HepG2 (cell line): ENCODE results near the gene UGP2. TPM values are rescaled to one million over a fixed set of nuclear protein-coding genes. Genes with fewer than 3 reads are reported as not detected.

Source experiments
- ETV5 ChIP-seq: IDR thresholded peaks from 2 replicates; pipeline ENCODE4 v1.6.1; 2018; ENCODE audit warnings: missing biosample characterization, missing genetic modification reagents, inconsistent platforms, borderline replicate concordance
- FOXJ3 ChIP-seq: sonication (generic); formaldehyde crosslinking; IDR thresholded peaks from 2 replicates; pipeline ENCODE4 v1.4.0; 2020; ENCODE audit warnings: missing genetic modification reagents, mild to moderate bottlenecking, borderline replicate concordance
- PAF1 ChIP-seq: IDR thresholded peaks from 2 replicates; pipeline ENCODE4 v1.6.1; 2016; ENCODE audit warnings: missing genetic modification reagents, missing compliant biosample characterization
- ZNF30 ChIP-seq: sonication (generic); formaldehyde crosslinking; IDR thresholded peaks from 2 replicates; pipeline ENCODE4 v1.5.0; 2020; ENCODE audit warnings: mild to moderate bottlenecking, missing genetic modification reagents
- ZNF674 ChIP-seq: sonication (generic); formaldehyde crosslinking; IDR thresholded peaks from 2 replicates; pipeline ENCODE4 v1.5.0; 2020; ENCODE audit warnings: low read depth, mild to moderate bottlenecking, missing genetic modification reagents
- ZSCAN31 ChIP-seq: sonication (generic); formaldehyde crosslinking; IDR thresholded peaks from 2 replicates; pipeline ENCODE4 v1.5.0; 2020; ENCODE audit warnings: low read depth, mild to moderate bottlenecking, missing genetic modification reagents
- polyA plus RNA-seq, 8 experiments: library from polyadenylated mRNA; depleted of rRNA in 3 of 8; stranded (reverse) in 7 of 8; unstranded in 1 of 8; fragments of >200 nt; fragmentation: Illumina TruSeq in 4 of 8; extraction: Trizol in 4 of 8; gene quantifications; 2 replicates each; pipeline versions ENCODE4 v1.2.1 to v1.2.3, GENCODE V29; 2011 to 2016; ENCODE audit warnings: low read depth in 4 of 8, missing spikeins in 1 of 8, mixed read lengths in 1 of 8; ENCODE audit not compliant: insufficient read depth in 1 of 8
- total RNA-seq, 5 experiments: library from RNA; depleted of rRNA; stranded (reverse); fragments of >200 nt; fragmentation: Illumina TruSeq; extraction: Trizol; gene quantifications; 2 replicates each; pipeline ENCODE4 v1.2.3, GENCODE V29; 2016; ENCODE audit warnings: low read depth in 1 of 5
- TF ChIP-seq, protein P1 (sequence below), 2 experiments: sonication (generic) in 1 of 2; formaldehyde crosslinking in 1 of 2; IDR thresholded peaks; 2 replicates each; pipeline versions ENCODE4 v1.6.1 to v1.9.0; 2014 to 2022; ENCODE audit warnings: antibody characterized with exemption in 1 of 2, borderline replicate concordance in 1 of 2, inconsistent platforms in 1 of 2, low read depth in 1 of 2, missing genetic modification reagents in 1 of 2
- TF ChIP-seq, protein P2 (sequence below): sonication (generic); formaldehyde crosslinking; IDR thresholded peaks from 2 replicates; pipeline ENCODE4 v1.4.0; 2020; ENCODE audit warnings: missing genetic modification reagents
- TF ChIP-seq, protein P3 (sequence below): sonication (generic); formaldehyde crosslinking; IDR thresholded peaks from 2 replicates; pipeline ENCODE4 v1.4.0; 2020; ENCODE audit warnings: missing genetic modification reagents
- TF ChIP-seq, protein P4 (sequence below): sonication (generic); formaldehyde crosslinking; IDR thresholded peaks from 2 replicates; pipeline ENCODE4 v1.4.0; 2020; ENCODE audit warnings: mild to moderate bottlenecking, missing genetic modification reagents
- TF ChIP-seq, protein P5 (sequence below): sonication (generic); formaldehyde crosslinking; conservative IDR thresholded peaks from 2 replicates; pipeline ENCODE4 v1.8.0; 2022; ENCODE audit warnings: low read depth, missing genetic modification reagents

UGP2 gene
- total and polyA plus RNA-seq, 2 of the 13 experiments (the other 11 are each of a cell fraction or from before 2014, with no cell fraction given): 96.0 to 134 TPM

DNA sequence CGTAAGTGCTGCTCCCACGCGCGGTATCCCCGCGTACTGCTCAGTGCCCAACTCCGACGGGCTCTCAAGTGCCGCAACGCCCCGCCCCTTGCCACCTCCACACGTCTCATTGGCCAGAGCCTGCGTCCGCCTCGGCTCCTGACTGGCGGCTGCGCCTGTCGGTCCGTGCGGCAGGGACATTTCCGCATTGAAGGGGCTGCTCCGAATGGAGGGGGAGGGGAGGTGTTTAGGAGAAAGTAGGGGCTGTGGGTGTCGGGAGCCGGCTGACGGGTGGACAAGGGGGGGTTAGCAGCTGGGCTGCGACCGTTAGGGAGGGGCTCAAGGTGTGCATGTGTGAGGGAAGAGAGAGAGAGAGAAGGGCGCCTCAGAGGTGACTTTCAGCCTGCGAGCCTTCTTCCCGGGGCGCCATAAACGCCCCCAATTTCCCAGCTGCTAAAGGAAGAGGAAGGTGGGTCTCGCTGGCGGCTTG is 877 bp upstream of the UGP2 start (continued):
- TF ChIP-seq, protein P1, sequence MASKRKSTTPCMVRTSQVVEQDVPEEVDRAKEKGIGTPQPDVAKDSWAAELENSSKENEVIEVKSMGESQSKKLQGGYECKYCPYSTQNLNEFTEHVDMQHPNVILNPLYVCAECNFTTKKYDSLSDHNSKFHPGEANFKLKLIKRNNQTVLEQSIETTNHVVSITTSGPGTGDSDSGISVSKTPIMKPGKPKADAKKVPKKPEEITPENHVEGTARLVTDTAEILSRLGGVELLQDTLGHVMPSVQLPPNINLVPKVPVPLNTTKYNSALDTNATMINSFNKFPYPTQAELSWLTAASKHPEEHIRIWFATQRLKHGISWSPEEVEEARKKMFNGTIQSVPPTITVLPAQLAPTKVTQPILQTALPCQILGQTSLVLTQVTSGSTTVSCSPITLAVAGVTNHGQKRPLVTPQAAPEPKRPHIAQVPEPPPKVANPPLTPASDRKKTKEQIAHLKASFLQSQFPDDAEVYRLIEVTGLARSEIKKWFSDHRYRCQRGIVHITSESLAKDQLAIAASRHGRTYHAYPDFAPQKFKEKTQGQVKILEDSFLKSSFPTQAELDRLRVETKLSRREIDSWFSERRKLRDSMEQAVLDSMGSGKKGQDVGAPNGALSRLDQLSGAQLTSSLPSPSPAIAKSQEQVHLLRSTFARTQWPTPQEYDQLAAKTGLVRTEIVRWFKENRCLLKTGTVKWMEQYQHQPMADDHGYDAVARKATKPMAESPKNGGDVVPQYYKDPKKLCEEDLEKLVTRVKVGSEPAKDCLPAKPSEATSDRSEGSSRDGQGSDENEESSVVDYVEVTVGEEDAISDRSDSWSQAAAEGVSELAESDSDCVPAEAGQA (IDR thresholded peaks at IDR 0.05; ENCODE audit: low read depth): 0 out of 2 replicates have a peak, but pooled peaks have one; percentile 51
- TF ChIP-seq, protein P1 (CRISPR knock-in tag; IDR thresholded peaks at IDR 0.05; ENCODE audit: borderline replicate concordance): no peak; the same call in 1 of the 2 replicates
- peak; percentile 78; the same call in 1 of the 2 replicates for TF ChIP-seq ZNF674
- TF ChIP-seq ETV5 (CRISPR knock-in tag): peak; percentile 36; the same call in 1 of the 2 replicates
- TF ChIP-seq, protein P2, sequence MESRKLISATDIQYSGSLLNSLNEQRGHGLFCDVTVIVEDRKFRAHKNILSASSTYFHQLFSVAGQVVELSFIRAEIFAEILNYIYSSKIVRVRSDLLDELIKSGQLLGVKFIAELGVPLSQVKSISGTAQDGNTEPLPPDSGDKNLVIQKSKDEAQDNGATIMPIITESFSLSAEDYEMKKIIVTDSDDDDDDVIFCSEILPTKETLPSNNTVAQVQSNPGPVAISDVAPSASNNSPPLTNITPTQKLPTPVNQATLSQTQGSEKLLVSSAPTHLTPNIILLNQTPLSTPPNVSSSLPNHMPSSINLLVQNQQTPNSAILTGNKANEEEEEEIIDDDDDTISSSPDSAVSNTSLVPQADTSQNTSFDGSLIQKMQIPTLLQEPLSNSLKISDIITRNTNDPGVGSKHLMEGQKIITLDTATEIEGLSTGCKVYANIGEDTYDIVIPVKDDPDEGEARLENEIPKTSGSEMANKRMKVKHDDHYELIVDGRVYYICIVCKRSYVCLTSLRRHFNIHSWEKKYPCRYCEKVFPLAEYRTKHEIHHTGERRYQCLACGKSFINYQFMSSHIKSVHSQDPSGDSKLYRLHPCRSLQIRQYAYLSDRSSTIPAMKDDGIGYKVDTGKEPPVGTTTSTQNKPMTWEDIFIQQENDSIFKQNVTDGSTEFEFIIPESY (CRISPR knock-in tag): peak; percentile 6; the same call in 1 of the 2 replicates
- TF ChIP-seq ZSCAN31: peak; percentile 95; the same call in 1 of the 2 replicates
- TF ChIP-seq, protein P3, sequence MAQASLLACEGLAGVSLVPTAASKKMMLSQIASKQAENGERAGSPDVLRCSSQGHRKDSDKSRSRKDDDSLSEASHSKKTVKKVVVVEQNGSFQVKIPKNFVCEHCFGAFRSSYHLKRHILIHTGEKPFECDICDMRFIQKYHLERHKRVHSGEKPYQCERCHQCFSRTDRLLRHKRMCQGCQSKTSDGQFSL (CRISPR knock-in tag): peak; percentile 76; the same call in 1 of the 2 replicates
- no peak for TF ChIP-seq FOXJ3 (CRISPR knock-in tag)
- TF ChIP-seq PAF1: no peak
- TF ChIP-seq, protein P4, sequence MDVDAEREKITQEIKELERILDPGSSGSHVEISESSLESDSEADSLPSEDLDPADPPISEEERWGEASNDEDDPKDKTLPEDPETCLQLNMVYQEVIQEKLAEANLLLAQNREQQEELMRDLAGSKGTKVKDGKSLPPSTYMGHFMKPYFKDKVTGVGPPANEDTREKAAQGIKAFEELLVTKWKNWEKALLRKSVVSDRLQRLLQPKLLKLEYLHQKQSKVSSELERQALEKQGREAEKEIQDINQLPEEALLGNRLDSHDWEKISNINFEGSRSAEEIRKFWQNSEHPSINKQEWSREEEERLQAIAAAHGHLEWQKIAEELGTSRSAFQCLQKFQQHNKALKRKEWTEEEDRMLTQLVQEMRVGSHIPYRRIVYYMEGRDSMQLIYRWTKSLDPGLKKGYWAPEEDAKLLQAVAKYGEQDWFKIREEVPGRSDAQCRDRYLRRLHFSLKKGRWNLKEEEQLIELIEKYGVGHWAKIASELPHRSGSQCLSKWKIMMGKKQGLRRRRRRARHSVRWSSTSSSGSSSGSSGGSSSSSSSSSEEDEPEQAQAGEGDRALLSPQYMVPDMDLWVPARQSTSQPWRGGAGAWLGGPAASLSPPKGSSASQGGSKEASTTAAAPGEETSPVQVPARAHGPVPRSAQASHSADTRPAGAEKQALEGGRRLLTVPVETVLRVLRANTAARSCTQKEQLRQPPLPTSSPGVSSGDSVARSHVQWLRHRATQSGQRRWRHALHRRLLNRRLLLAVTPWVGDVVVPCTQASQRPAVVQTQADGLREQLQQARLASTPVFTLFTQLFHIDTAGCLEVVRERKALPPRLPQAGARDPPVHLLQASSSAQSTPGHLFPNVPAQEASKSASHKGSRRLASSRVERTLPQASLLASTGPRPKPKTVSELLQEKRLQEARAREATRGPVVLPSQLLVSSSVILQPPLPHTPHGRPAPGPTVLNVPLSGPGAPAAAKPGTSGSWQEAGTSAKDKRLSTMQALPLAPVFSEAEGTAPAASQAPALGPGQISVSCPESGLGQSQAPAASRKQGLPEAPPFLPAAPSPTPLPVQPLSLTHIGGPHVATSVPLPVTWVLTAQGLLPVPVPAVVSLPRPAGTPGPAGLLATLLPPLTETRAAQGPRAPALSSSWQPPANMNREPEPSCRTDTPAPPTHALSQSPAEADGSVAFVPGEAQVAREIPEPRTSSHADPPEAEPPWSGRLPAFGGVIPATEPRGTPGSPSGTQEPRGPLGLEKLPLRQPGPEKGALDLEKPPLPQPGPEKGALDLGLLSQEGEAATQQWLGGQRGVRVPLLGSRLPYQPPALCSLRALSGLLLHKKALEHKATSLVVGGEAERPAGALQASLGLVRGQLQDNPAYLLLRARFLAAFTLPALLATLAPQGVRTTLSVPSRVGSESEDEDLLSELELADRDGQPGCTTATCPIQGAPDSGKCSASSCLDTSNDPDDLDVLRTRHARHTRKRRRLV (CRISPR knock-in tag): no peak
- TF ChIP-seq, protein P5, sequence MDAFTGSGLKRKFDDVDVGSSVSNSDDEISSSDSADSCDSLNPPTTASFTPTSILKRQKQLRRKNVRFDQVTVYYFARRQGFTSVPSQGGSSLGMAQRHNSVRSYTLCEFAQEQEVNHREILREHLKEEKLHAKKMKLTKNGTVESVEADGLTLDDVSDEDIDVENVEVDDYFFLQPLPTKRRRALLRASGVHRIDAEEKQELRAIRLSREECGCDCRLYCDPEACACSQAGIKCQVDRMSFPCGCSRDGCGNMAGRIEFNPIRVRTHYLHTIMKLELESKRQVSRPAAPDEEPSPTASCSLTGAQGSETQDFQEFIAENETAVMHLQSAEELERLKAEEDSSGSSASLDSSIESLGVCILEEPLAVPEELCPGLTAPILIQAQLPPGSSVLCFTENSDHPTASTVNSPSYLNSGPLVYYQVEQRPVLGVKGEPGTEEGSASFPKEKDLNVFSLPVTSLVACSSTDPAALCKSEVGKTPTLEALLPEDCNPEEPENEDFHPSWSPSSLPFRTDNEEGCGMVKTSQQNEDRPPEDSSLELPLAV (CRISPR knock-in tag): no peak; the same call in 1 of the 2 replicates
- TF ChIP-seq ZNF30 (CRISPR knock-in tag): no peak
